Measurements from ENCODE around the gene TBC1D9B. TPM values are rescaled to one million over a fixed set of nuclear protein-coding genes. Genes with fewer than 3 reads are reported as not detected.

The TBC1D9B gene
- total RNA-seq, 1 donor from 2014 or later, result 79.6 TPM

GRCh38 chr5:179906795-179907555, 722 bp downstream of the TBC1D9B start:
- Histone ChIP-seq H3K4me3 (ENCODE audit: low read depth, low read length) (peak overlapping the region; percentile 62), H3K36me3 (ENCODE audit: control insufficient read depth, insufficient read depth, low read length) (peaks cover 6% of the 10 kb centered on the region), H3K27me3 (ENCODE audit: control insufficient read depth, insufficient read depth, low read length) (no peaks in the 10 kb centered on the region)
- TF ChIP-seq CTCF (IDR thresholded peaks at IDR 0.05; ENCODE audit: insufficient read depth, low read length, poor library complexity, severe bottlenecking), result no peak
- DNase-seq (ENCODE audit: low read depth), result no peak

- no peaks in the 10 kb centered on the region for H3K27me3 ChIP-seq (ENCODE audit: control insufficient read depth, insufficient read depth, low read length)
- H3K4me3 ChIP-seq (ENCODE audit: low read depth, low read length), result peak overlapping the region; percentile 62
- no peak for TF ChIP-seq CTCF (IDR thresholded peaks at IDR 0.05; ENCODE audit: insufficient read depth, low read length, poor library complexity, severe bottlenecking)
- H3K36me3 ChIP-seq (ENCODE audit: control insufficient read depth, insufficient read depth, low read length), result peaks cover 6% of the 10 kb centered on the region
- no peak for DNase-seq (ENCODE audit: low read depth)
These were observed 1.4 kb downstream of the TBC1D9B start for GRCh38 chr5:179906294-179906794.

GRCh38 chr5:179905161-179905560, 2.5 kb downstream of the TBC1D9B start:
- Histone ChIP-seq H3K4me3 (ENCODE audit: low read depth, low read length) (no peak overlapping the region), H3K27me3 (ENCODE audit: control insufficient read depth, insufficient read depth, low read length) (no peaks in the 10 kb centered on the region), H3K36me3 (ENCODE audit: control insufficient read depth, insufficient read depth, low read length) (peaks cover 7% of the 10 kb centered on the region)
- DNase-seq (ENCODE audit: low read depth), result no peak
- no peak for TF ChIP-seq CTCF (IDR thresholded peaks at IDR 0.05; ENCODE audit: insufficient read depth, low read length, poor library complexity, severe bottlenecking)

- DNase-seq (ENCODE audit: low read depth), result no peak
- no peak overlapping the region for H3K4me3 ChIP-seq (ENCODE audit: low read depth, low read length)
- no peak for TF ChIP-seq CTCF (IDR thresholded peaks at IDR 0.05; ENCODE audit: insufficient read depth, low read length, poor library complexity, severe bottlenecking)
- no peaks in the 10 kb centered on the region for H3K27me3 ChIP-seq (ENCODE audit: control insufficient read depth, insufficient read depth, low read length)
- H3K36me3 ChIP-seq (ENCODE audit: control insufficient read depth, insufficient read depth, low read length), result peaks cover 7% of the 10 kb centered on the region
These were observed 3.1 kb downstream of the TBC1D9B start for GRCh38 chr5:179904463-179905160.

GRCh38 chr5:179902763-179903158, 4.9 kb downstream of the TBC1D9B start:
- no peak for DNase-seq (ENCODE audit: low read depth)
- Histone ChIP-seq H3K4me3 (ENCODE audit: low read depth, low read length) (no peak overlapping the region), H3K36me3 (ENCODE audit: control insufficient read depth, insufficient read depth, low read length) (peaks cover 7% of the 10 kb centered on the region)

More at GRCh38 chr5:179902763-179903158, 4.9 kb downstream of the TBC1D9B start:
- no peaks in the 10 kb centered on the region for H3K27me3 ChIP-seq (ENCODE audit: control insufficient read depth, insufficient read depth, low read length)
- no peak for TF ChIP-seq CTCF (IDR thresholded peaks at IDR 0.05; ENCODE audit: insufficient read depth, low read length, poor library complexity, severe bottlenecking)
